GM18505 (cell line): ENCODE results near the gene TAF8.

Source experiments
- ATAC-seq: cut with Tn5 transposase; IDR thresholded peaks from one replicate; pipeline ENCODE4 v1.9.1; 2021; ENCODE audit not compliant: unreplicated experiment
- POLR2A ChIP-seq: IDR thresholded peaks from 4 replicates; pipeline ENCODE4 v1.6.1; 2011; ENCODE audit warnings: borderline replicate concordance; ENCODE audit not compliant: insufficient read depth, insufficient read length; ENCODE audit errors: extremely low read depth

The TAF8 gene

DNA sequence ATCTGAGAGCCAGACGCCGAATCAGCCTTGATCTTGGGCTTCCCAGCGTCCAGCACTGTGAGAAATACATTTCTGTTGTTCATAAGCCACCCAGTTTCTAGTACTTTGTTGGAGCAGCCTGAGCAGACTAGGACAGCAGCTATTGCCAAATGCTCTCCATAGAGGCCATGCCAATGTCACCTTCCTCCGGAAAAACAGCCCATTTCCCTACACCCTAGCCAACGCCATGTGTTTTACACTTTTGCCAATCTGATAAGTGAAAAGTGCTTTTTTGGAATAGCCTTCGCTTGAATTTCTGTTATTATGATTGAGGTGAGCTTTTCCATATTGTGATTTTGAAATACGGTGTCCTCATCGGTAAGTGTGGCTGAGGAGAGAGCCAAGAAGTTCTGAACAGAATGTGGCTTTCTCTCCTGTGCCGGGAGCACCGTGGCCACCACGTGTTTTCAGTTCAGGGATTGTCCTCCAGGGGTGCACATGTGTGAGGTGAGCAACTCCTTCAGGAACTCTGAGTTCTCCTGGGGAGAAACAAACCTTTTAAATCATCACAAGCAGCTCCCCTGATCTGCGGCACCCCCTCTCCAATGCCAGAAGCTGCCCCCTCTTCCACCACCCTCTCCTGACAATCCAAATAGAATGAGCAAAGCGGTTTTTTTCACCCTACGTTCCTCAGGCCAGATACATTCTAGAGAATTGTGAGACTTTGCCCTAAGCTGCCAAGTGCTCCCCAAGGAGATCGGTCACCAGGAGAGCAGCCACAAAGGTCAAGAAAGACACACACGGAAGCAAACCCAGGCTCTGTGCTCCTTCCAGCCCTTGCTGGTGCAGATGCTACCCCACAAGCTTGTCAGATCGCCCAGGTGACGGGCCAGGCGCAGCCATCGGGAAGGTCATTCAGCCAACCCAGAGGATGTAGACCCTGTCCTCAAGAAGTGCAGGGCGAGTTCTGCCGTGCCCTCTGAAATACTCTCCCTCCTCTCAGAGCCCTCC lies 36.0 kb downstream of the TAF8 start:
- TF ChIP-seq POLR2A = no peak
- ATAC-seq = no peak

DNA sequence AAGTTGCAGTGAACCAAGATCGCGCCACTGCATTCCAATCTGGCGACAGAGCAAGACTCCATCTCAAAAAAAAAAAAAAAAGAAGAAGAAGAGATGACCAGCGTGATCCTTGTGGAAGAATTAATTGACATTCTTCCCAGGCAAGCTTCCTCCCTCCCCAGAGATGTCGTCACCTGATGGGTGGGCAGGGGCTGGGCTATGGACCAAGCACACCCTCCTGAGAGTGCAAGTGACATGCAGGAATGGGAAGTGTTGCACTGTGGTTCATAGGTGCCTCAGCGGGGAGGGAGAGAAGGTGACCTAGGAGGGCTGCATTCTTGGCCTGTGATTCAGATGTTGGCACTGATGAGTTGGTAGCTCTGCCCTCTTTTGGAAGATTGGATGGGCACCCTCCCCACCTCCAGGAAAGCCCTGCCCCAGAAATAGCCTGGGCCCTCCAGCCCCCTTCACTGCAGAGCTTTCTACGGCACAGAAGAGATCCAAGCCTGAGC lies 37.8 kb downstream of the TAF8 start:
- no peak for ATAC-seq

DNA sequence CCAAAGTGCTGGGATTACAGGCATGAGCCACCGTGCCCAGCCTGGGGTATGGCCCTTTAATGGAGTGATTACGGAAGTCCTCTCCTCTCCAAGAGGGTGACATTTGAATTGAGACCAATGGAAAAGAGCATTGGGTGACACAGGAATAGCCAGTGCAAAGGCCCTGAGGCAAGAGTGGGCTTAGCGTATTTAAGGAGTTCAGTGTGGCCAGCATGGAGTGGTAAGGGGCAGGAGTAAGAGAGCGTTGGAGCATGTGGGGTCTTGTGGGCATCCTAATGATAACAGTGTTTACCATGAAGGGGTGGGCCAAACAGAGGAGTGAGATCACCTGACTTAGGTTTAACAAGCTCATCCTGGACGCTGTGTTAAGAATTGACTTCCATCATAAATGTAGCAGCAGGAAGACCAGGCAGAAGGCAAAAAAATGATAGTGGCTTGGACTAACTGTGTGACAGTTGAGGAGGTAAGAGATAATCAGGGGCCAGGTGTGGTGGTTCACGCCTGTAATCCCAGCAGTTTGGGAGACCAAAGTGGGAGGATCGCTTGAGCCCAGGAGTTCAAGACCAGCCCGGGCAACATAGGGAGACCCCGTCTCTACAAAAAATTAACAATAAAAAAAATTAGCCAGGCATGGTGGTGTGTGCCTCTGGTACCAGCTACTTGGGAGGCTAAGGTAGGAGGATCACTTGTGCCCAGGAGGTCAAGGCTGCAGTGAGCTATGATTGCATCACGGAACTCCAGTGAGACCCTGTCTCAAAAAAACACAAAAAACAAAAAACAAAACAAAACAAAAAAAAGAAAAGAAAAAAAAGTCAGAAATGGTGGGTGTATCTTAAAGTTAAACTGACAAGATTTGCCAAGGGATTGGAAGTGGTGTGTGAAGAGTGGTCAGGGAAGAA lies 40.7 kb downstream of the TAF8 start:
- TF ChIP-seq POLR2A = no peak
- no peak for ATAC-seq

More for the DNA sequence above, 37.8 kb downstream of the TAF8 start:
- TF ChIP-seq POLR2A = no peak

GRCh38 chr6:42091718-42092023 lies 41.3 kb downstream of the TAF8 start:
- no peak for TF ChIP-seq POLR2A

GRCh38 chr6:42093582-42094329 lies 43.4 kb downstream of the TAF8 start:
- no peak for ATAC-seq
- TF ChIP-seq POLR2A = no peak

More at GRCh38 chr6:42091718-42092023, 41.3 kb downstream of the TAF8 start:
- ATAC-seq = no peak

DNA sequence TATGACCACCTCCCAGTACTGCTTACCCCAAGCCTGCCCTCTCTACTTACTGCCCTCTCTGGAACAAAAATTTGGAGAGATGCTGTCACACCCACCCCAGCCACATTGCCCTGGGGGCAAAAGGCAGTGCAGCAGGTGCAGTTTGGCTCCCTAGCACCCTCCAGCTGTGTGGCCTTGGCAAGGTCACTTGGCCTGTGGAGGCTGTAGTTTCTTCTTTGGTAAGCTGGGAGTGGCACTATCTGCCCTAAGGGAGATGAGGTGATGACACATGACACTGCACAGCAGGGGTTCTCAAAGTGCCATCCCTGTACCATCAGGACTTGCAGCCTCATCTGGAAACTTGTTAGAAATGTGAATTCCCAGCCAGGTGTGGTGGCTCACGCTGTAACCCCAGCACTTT lies 44.8 kb downstream of the TAF8 start:
- no peak for ATAC-seq

GRCh38 chr6:42095776-42096541 lies 45.6 kb downstream of the TAF8 start:
- no peak for ATAC-seq
- TF ChIP-seq POLR2A = no peak

More for the DNA sequence above, 44.8 kb downstream of the TAF8 start:
- no peak for TF ChIP-seq POLR2A

DNA sequence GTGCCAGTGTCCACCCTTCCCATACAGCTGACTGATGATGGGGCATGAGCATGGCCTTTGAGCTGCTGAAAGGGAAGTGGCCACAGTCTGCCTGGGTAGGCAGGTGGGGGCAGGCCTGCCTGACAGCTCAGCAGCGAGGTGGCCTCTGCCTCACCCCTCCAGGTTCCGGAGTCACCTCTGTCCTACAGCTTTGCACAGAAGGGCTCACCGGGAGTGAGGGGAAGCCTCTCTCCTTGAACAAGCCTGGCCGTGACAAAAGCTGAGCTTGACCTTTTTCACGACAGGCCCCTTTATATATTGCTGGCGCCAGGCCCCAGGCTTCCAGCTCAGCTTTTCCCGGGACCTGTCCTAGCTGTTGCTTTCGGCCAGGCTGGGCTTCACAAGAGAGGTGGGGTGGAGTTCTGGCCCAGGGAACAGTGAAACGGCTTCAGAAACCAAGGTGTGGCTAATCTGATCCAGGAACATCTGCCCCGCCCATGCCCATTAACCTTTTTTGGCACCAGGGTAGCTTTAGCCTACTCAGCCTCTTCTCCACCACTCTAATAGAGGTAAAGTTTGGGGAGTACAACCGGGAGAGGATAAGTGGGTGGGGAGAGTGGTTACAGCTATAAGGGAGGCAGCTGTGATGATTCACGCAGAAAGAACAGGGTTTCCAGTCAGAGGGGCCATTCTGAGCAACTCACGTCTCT lies 49.2 kb downstream of the TAF8 start:
- no peak for TF ChIP-seq POLR2A
- ATAC-seq = no peak

- ATAC-seq = no peak
- TF ChIP-seq POLR2A = no peak
Measured at GRCh38 chr6:42100029-42100901, 49.9 kb downstream of the TAF8 start.

GRCh38 chr6:42101186-42101657 lies 50.9 kb downstream of the TAF8 start:
- ATAC-seq = no peak
- TF ChIP-seq POLR2A = no peak

DNA sequence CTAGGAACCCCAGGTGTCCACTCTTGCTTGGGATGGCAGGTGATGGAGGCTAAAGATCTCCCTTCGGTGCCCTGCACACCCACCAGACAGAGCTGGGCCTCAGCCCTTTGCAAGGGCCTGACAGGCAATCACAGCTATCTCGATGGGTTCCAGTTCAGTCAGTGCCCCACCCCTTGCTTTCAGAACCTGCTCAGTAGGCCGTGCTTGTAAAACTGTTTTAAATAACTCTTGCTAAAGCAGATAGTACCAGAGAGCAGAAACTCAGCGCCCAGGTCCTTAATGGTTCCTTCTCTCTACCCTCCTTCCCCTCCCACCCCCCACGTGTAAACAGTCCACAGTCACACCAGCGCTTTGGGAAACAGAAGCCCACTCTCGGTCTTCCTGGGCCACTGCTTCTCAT lies 52.9 kb downstream of the TAF8 start:
- ATAC-seq = no peak
- no peak for TF ChIP-seq POLR2A
